H4 (cell line): ENCODE data around the gene SSB. TPM values are rescaled to one million over a fixed set of nuclear protein-coding genes. Genes with fewer than 3 reads are reported as not detected.
"Not testable (repeated sequence)": the region's sequence is repeated elsewhere in the genome, so short reads cannot be mapped to it uniquely, and the experiment has no call there.

Experiments
- DNase-seq: peaks from one replicate; pipeline ENCODE4 v3.0.0-alpha.2; 2015; ENCODE audit warnings: low spot score
- total RNA-seq: library from RNA; depleted of rRNA; stranded (reverse); fragments of >200 nt; shearing (Covaris generic); gene quantifications from 2 replicates; pipeline ENCODE4 v1.2.3, GENCODE V29; 2014

SSB gene
- total RNA-seq, 1 experiment from 2014 or later = 117 TPM

GRCh38 chr2:169781249-169782013, 17.2 kb upstream of the SSB start:
- no peak for DNase-seq

- DNase-seq = no peak
Observed at GRCh38 chr2:169782513-169782912, 16.2 kb upstream of the SSB start.

DNA sequence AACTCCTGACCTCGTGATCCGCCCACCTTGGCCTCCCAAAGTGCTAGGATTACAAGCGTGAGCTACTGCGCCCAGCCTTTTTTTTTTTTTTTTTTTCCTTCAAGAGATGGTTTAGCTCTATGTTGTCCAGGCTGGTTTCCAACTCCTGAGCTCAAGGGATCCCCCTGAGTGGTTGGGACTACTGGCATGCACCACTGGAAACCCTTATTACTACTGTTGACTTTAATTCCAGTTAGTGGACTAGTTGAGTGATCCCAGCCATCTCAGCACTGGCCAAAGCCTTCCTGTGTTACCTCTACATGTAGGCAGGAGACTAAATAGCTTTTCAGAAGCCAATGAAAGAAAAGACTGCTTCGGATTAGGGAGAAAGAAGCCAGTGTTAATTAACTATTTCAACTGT, 8.1 kb upstream of the SSB start:
- DNase-seq = no peak

GRCh38 chr2:169795181-169795580, 3.5 kb upstream of the SSB start:
- DNase-seq = no peak

DNA sequence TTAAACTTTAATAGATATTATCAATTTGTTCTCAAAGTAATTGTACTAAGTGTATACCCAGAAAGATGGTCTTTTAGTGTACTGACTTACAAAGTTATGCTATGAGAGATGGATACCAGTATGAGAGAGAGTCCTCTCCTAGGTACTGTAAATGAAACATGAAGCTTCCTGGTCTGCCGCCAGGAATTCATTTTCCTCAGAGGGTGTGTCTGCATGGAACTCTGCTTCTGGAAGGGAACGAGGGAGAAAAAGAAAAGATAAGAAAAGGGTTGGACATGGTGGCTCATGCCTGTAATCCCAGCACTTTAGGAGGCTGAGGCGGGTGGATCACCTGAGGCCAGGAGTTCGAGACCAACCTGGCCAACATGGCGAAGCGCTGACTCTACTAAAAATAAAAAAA, 2.2 kb upstream of the SSB start:
- DNase-seq = no peak

GRCh38 chr2:169797601-169798000, 1.1 kb upstream of the SSB start:
- DNase-seq = no peak

GRCh38 chr2:169798397-169798717, 314 bp upstream of the SSB start:
- DNase-seq = no peak

- DNase-seq = no peak
Observed at GRCh38 chr2:169803480-169803879, 4.8 kb downstream of the SSB start.

DNA sequence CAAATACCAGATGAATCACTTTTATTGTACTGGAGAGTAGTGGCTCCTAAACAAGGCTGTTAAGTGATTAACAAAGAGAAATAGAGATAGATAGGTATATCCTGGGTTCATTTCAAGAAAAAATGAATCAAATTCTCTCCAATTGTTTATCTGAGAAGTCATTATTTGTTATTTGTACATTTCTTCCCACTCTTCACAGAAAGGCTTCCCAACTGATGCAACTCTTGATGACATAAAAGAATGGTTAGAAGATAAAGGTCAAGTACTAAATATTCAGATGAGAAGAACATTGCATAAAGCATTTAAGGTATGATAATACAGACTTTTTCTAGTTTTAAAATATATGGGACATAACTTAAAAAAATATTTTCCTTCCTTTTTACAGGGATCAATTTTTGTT, 7.9 kb downstream of the SSB start:
- no peak for DNase-seq

GRCh38 chr2:169808221-169808620, 9.6 kb downstream of the SSB start:
- no peak for DNase-seq

DNA sequence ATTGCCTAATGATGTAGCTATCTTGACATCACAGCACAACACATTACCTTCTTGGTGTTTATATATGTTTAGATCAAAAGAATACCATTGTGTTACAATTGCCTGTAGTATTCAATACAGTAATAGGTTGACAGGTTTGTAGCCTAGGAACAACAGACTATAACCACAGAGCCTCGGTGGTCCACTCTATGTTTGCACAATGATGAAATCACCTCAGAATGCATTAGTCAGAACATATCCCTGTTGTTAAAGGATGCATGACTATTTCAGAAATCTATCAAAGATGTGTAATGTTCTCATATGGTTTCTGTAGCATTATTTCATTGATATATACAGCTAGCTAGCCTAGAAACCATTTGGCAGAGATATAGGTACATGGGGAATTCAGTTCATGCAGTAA, 17.2 kb downstream of the SSB start:
- no peak for DNase-seq

- not testable (repeated sequence) for DNase-seq
Observed at GRCh38 chr2:169816961-169817360, 18.3 kb downstream of the SSB start.

DNA sequence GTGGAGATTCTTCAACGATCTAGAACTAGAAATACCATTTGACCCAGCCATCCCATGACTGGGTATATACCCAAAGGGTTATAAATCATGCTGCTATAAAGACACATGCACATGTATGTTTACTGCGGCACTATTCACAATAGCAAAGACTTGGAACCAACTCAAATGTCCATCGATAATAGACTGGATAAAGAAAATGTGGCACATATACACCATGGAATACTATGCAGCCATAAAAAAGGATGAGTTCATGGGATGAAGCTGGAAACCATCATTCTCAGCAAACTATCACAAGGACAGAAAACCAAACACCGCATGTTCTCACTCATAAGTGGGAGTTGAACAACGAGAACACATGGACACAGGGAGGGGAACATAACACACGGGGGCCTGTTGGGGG, 18.7 kb downstream of the SSB start:
- not testable (repeated sequence) for DNase-seq

DNA sequence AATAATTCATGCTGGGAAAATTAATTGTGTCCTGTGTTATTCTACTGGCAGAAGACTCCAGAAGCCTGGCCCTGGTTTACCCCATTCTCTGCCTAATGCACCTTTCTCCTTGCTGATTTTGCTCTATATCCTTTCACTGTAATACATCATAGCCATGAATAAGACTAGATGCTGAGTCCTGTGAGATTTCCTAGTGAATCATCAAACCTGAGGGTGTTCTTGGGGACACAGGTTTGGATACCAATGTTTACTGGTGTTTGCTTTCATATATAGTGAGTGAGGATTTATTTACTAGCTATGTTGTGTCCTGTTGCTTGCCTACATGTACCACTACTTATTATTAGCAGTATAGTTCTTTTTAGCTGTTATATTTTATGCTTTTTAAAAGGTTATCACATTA, 19.6 kb downstream of the SSB start:
- DNase-seq = no peak

DNA sequence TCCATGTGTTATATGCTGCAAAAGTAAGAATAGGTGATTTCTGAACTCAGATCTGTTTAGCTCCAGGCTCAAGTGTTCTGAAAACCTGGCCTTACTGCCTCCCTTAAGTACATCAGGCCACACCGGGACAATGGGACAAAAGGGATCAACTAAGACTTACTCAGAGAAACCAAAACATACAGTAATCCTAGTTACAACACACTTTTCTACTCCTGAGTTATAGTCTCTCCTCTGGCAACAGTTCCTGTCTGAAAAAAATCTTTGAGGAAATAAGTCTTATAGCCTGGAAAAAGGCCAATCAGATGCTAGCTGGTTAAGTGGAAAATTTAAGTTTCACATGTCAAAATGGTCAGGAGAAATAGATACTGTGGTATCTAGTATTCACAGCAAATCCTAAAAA, 20.4 kb downstream of the SSB start:
- DNase-seq = no peak

GRCh38 chr2:169820101-169820500, 21.4 kb downstream of the SSB start:
- DNase-seq = peak; percentile 22

DNA sequence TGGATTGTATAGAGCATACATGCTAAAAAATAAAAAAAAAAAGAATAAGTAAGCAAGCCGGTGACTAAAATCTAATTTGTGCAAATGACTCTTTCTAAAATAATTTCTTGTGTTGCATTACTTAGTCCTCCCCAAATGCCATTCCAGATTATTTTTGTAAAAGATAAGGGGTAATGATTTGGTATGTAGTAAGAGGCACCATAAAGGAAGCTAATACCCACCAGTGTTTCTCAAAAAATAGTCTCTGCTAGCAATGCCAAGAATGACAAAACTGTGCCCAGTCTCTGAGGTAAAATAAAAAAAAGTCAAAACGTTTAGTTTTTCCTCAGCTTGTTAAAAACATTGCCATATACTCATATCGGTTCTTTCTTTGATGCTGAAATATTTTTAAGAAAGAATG, 23.4 kb downstream of the SSB start:
- DNase-seq = no peak

DNA sequence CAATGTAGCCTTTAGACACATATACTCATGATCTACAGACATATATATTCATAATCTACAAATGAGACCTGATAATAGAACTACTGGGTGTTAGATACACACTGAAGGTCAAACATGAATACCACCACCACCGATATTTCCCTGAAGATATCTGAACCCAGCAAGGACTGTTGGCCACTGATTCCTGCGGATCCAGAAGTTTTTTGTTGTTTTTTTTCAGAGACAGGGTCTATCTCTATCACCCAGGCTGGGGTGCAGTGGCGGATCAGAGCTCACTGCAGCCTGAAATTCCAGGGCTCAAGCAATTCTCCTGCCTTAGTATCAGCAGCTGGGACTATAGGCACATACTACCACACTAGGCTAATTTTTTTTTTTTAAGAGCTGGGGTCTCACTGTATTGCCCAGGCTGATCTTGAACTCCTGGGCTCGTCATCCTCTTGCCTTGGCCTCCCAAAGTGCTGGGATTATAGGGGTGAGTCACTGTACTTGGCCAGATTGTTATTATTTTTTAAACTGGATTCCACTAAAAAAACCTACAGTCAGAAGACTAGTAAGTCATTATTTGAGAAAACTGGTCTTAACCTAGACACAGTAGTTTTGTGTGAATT, 24.2 kb downstream of the SSB start:
- DNase-seq = no peak

DNA sequence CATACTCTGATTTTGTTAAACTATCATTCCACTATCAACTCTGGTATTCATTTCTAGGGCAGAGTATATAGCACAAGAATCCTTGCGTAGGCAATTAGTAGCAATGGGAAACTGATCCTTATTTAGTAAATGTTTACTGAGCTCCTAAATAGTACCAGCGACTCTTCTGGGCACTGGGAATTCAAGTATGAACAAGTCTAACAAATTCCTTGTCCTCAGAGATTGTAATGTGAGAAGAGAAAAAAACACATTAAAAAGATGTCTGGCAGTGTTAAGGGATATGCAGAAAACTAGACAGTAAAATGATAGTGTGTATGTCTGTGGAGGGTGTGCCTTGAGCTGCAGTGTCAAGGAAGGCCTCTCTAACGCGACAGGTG, 25.3 kb downstream of the SSB start:
- no peak for DNase-seq

GRCh38 chr2:169824373-169825333, 26.0 kb downstream of the SSB start, which contains the start of gene METTL5:
TSS of gene METTL5 (minus strand) at chr2:169824905. CDS start at chr2:169824597, 308 bp downstream.
- peak; percentile 70 for DNase-seq

DNA sequence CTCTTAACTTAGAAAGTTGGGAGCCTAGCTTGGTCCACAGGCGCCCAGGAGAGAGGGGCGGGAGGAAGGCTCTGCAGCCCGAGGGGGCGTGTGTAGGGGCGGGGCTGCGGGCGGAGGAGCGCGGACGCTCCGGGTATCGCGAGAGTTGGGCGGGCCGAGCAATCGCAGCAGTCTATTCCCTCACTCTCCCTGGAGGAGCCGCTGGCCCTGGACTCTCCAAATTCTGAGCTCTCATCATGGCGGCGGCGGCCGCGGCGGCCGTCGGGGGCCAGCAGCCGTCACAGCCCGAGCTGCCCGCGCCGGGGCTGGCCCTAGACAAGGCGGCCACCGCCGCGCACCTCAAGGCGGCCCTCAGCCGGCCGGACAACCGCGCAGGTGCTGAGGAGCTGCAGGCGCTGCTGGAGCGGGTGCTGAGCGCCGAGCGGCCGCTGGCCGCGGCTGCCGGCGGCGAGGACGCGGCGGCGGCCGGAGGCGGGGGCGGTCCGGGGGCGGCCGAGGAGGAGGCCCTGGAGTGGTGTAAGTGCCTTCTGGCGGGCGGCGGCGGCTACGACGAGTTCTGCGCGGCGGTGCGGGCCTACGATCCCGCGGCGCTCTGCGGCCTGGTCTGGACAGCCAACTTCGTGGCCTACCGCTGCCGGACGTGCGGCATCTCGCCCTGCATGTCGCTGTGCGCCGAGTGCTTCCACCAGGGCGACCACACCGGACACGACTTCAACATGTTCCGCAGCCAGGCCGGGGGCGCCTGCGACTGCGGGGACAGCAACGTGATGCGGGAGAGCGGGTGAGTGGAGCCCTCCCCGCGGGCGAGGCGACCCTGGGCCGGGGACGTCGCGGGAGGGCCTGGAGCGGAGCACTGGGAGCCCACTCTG, 28.8 kb downstream of the SSB start, which contains the start of gene UBR3:
TSS of gene UBR3 (plus strand) at position 183 of the 869 bp plus-strand sequence. CDS start at position 237, 54 bp downstream.
- DNase-seq = peak; percentile 85
